PC-9 (cell line): Measurements from ENCODE around the gene WAPL.

Experiments used
- CTCF ChIP-seq: fragments of 200-600 bp; sonication (generic); conservative IDR thresholded peaks from 2 replicates; pipeline ENCODE4 v1.6.1; 2017; ENCODE audit warnings: mixed run types, antibody characterized with exemption, mild to moderate bottlenecking, moderate library complexity
- EZH2 ChIP-seq: fragments of 200-600 bp; sonication (generic); IDR thresholded peaks from 2 replicates; pipeline ENCODE4 v1.8.0; 2017; ENCODE audit warnings: antibody characterized with exemption, low read depth

GRCh38 chr10:86481761-86482160 is 39.8 kb downstream of the WAPL start:
- TF ChIP-seq CTCF = no peak
- no peak for TF ChIP-seq EZH2
